ENCODE measurements around the gene SLC2A2. TPM values are rescaled to one million over a fixed set of nuclear protein-coding genes. Genes with fewer than 3 reads are reported as not detected.

SLC2A2 gene
- total RNA-seq, 1 experiment from 2014 or later: 4.6 TPM

DNA sequence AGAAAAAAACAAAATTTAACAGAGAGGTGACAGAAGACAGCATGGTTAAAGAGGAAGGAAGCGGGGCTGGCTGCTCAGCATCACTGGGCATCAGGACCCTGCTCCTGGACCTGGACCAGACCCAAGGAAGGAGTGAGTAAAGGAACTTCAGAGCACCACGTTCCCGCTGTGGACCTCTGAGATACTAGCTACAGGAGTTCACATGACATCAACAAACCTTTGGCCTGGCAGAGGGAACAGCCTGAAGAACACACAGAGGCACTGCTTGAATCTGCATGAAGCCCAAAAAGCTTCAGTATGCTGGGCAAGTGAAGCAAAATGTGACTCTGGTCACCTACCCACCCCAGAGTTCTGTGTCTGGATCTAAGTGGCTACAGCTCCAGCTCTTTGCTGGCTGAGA, 38.1 kb downstream of the SLC2A2 start:
- H3K9me3 Mint-ChIP-seq (ENCODE audit: unreplicated experiment): peaks cover 10% of the 10 kb centered on the region
- no TSS peak for BruUV-seq (replicated peaks)
- ChIA-PET POLR2A (no interaction called here), CTCF (no interaction called here)
- H3K4me1 Mint-ChIP-seq (ENCODE audit: low read depth, unreplicated experiment): peaks cover 5% of the 10 kb centered on the region
- TF ChIP-seq, protein P1, sequence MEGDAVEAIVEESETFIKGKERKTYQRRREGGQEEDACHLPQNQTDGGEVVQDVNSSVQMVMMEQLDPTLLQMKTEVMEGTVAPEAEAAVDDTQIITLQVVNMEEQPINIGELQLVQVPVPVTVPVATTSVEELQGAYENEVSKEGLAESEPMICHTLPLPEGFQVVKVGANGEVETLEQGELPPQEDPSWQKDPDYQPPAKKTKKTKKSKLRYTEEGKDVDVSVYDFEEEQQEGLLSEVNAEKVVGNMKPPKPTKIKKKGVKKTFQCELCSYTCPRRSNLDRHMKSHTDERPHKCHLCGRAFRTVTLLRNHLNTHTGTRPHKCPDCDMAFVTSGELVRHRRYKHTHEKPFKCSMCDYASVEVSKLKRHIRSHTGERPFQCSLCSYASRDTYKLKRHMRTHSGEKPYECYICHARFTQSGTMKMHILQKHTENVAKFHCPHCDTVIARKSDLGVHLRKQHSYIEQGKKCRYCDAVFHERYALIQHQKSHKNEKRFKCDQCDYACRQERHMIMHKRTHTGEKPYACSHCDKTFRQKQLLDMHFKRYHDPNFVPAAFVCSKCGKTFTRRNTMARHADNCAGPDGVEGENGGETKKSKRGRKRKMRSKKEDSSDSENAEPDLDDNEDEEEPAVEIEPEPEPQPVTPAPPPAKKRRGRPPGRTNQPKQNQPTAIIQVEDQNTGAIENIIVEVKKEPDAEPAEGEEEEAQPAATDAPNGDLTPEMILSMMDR (IDR thresholded peaks at IDR 0.05; ENCODE audit: insufficient read depth in 1 of 2, low read depth in 1 of 2, low read length in 1 of 2, severe bottlenecking in 1 of 2, unreplicated experiment in 1 of 2): no peak
- no peak overlapping the region for H3K27ac Mint-ChIP-seq (ENCODE audit: unreplicated experiment)
- H3K4me3 Mint-ChIP-seq (ENCODE audit: unreplicated experiment): no peak overlapping the region
- H3K9me3 ChIP-seq: 0 out of 2 replicates have a peak, but pooled peaks cover 3% of the 10 kb centered on the region
- H3K27me3 Mint-ChIP-seq (ENCODE audit: insufficient read depth, unreplicated experiment): no peaks in the 10 kb centered on the region
- no peaks in the 10 kb centered on the region for H3K36me3 ChIP-seq (ENCODE audit: control insufficient read depth, insufficient read depth, low read length)
- no peak overlapping the region for H3K4me3 ChIP-seq (ENCODE audit: low read depth, low read length)
- intact Hi-C loops (cut with micrococcal nuclease; ENCODE audit: unreplicated experiment): no loop called here
- H3K36me3 Mint-ChIP-seq (ENCODE audit: insufficient read depth, unreplicated experiment): peaks cover 4% of the 10 kb centered on the region
- DNase-seq: no peak
- H3K27me3 ChIP-seq (replicated peaks; ENCODE audit: control insufficient read depth, insufficient read depth, low read length): no peaks in the 10 kb centered on the region
- H3K4me1 ChIP-seq: peaks cover 8% of the 10 kb centered on the region; the same call in 1 of the 2 replicates

DNA sequence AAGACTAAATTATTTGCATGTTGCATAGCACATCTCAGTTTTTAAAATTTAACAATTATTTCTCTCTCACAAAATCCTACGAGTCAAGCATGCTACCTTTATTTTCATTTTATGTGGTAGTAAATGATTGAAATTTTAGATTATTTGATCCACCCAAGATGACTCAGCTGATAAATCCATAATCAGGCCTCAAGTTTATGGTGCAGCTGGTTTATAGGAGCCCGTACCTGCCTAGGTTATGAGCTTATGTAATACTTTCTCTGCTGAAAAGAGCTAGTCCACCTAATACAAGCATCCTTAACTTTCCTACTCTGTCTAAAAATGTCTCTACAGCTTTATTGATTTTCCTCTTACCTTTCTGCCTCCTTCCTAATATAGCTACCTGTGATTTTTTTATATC, 41.2 kb downstream of the SLC2A2 start:
- no TSS peak for BruUV-seq (replicated peaks)
- Mint-ChIP-seq H3K27ac (ENCODE audit: unreplicated experiment) (no peak overlapping the region), H3K4me3 (ENCODE audit: unreplicated experiment) (no peak overlapping the region), H3K9me3 (ENCODE audit: unreplicated experiment) (peaks cover 10% of the 10 kb centered on the region), H3K36me3 (ENCODE audit: insufficient read depth, unreplicated experiment) (peaks cover 4% of the 10 kb centered on the region), H3K27me3 (ENCODE audit: insufficient read depth, unreplicated experiment) (no peaks in the 10 kb centered on the region), H3K4me1 (ENCODE audit: low read depth, unreplicated experiment) (peaks cover 9% of the 10 kb centered on the region)
- TF ChIP-seq, protein P1 (IDR thresholded peaks at IDR 0.05; ENCODE audit: insufficient read depth in 1 of 2, low read depth in 1 of 2, low read length in 1 of 2, severe bottlenecking in 1 of 2, unreplicated experiment in 1 of 2): no peak
- no peak overlapping the region for H3K4me3 ChIP-seq (ENCODE audit: low read depth, low read length)
- H3K9me3 ChIP-seq: 0 out of 2 replicates have a peak, but pooled peaks cover 3% of the 10 kb centered on the region
- H3K4me1 ChIP-seq: peaks cover 8% of the 10 kb centered on the region; the same call in 1 of the 2 replicates
- no peak for DNase-seq
- no peaks in the 10 kb centered on the region for H3K27me3 ChIP-seq (replicated peaks; ENCODE audit: control insufficient read depth, insufficient read depth, low read length)
- intact Hi-C loops (cut with micrococcal nuclease; ENCODE audit: unreplicated experiment): no loop called here
- ChIA-PET CTCF (interaction anchor here (0.5 kb wide), 1 partner anchor 9 kb away, joined by 4 read pairs; no protein-coding TSS in a partner anchor), POLR2A (no interaction called here)
- no peaks in the 10 kb centered on the region for H3K36me3 ChIP-seq (ENCODE audit: control insufficient read depth, insufficient read depth, low read length)

DNA sequence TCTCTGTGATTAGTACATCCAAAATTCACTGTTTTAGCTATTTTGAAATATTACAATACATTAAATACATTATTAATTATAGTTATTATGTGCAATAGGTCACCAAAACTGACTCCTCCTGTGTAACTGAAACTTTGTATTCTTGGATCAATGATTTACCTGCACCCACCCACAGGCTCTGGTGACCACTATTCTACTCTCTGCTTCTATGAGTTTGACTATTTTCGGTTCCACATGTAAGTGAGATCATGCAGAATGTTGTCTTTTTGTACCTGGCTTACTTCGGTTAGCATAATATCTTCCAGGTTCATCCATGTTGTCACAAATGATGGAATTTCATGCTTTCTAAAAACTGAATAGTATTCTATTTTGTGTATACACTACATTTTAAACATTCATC, 43.8 kb downstream of the SLC2A2 start:
- no peak overlapping the region for H3K4me3 Mint-ChIP-seq (ENCODE audit: unreplicated experiment)
- Histone ChIP-seq H3K4me1 (no peaks in the 10 kb centered on the region), H3K4me3 (ENCODE audit: low read depth, low read length) (no peak overlapping the region), H3K36me3 (ENCODE audit: control insufficient read depth, insufficient read depth, low read length) (no peaks in the 10 kb centered on the region), H3K27me3 (replicated peaks; ENCODE audit: control insufficient read depth, insufficient read depth, low read length) (no peaks in the 10 kb centered on the region), H3K9me3 (0 out of 2 replicates have a peak, but pooled peaks cover 3% of the 10 kb centered on the region)
- no peaks in the 10 kb centered on the region for H3K27me3 Mint-ChIP-seq (ENCODE audit: insufficient read depth, unreplicated experiment)
- POLR2A ChIA-PET: no interaction called here
- TF ChIP-seq, protein P1 (IDR thresholded peaks at IDR 0.05; ENCODE audit: insufficient read depth in 1 of 2, low read depth in 1 of 2, low read length in 1 of 2, severe bottlenecking in 1 of 2, unreplicated experiment in 1 of 2): no peak
- no TSS peak for BruUV-seq (replicated peaks)
- intact Hi-C loops (cut with micrococcal nuclease; ENCODE audit: unreplicated experiment): no loop called here
- H3K36me3 Mint-ChIP-seq (ENCODE audit: insufficient read depth, unreplicated experiment): peaks cover 4% of the 10 kb centered on the region
- H3K9me3 Mint-ChIP-seq (ENCODE audit: unreplicated experiment): peaks cover 10% of the 10 kb centered on the region
- DNase-seq: no peak
- CTCF ChIA-PET: no interaction called here
- H3K27ac Mint-ChIP-seq (ENCODE audit: unreplicated experiment): no peak overlapping the region
- peaks cover 9% of the 10 kb centered on the region for H3K4me1 Mint-ChIP-seq (ENCODE audit: low read depth, unreplicated experiment)

Measured in Caco-2 (cell line).